Colonic mucosa (tissue), 4 donors: ENCODE data around the gene C1QC. TPM values are rescaled to one million over a fixed set of nuclear protein-coding genes. Genes with fewer than 3 reads are reported as not detected.

Experiments
- DNase-seq: peaks from one replicate; pipeline ENCODE4 v3.0.0-alpha.2; 2020
- H3K27ac ChIP-seq: fragments of 200-600 bp; one replicate; pipeline ENCODE4 v1.8.0; 2021
- H3K27me3 ChIP-seq: fragments of 200-600 bp; one replicate; pipeline ENCODE4 v1.8.0; 2021
- H3K36me3 ChIP-seq: fragments of 200-600 bp; one replicate; pipeline ENCODE4 v1.8.0; 2021
- H3K4me1 ChIP-seq: fragments of 200-600 bp; one replicate; pipeline ENCODE4 v1.8.0; 2021; ENCODE audit warnings: mild to moderate bottlenecking
- H3K4me3 ChIP-seq: fragments of 200-600 bp; one replicate; pipeline ENCODE4 v1.8.0; 2021
- H3K9ac ChIP-seq, 2 donors: one replicate each; pipeline ENCODE4 v1.7.0; 2013; ENCODE audit warnings: control low read depth in 2 of 2, low read depth in 2 of 2, low read length in 2 of 2
- H3K9me3 ChIP-seq: fragments of 200-600 bp; one replicate; pipeline ENCODE4 v1.8.0; 2021
- CTCF ChIP-seq: fragments of 200-600 bp; IDR thresholded peaks from one replicate; pipeline ENCODE4 v1.8.0; 2022; ENCODE audit warnings: antibody characterized with exemption, mild to moderate bottlenecking
- intact Hi-C: fragments of 100-400 bp; cut with DNase I; formaldehyde crosslinking; loops from one replicate; pipeline ENCODE4 v1.14.1; 2022
- total RNA-seq, 2 donors: library from RNA; stranded (reverse); fragmentation: NEBNext Ultra II Directional in 1 of 2; extraction: Animal tissue kit (Norgen Biotek cat#: 25700) in 1 of 2; gene quantifications; one replicate each; pipeline ENCODE4 v1.2.1, GENCODE V29; 2021
- donor health status: healthy.
- donor health status: DM: no; HTN: no; CAD: no.
- donor health status: DM: no; HTN: no; CAD: no.

C1QC gene
- total RNA-seq, 2 donors from 2014 or later: 45.4 to 80.9 TPM

- Histone ChIP-seq H3K4me3 (no peak overlapping the region), H3K4me1 (no peaks in the 10 kb centered on the region), H3K27me3 (no peaks in the 10 kb centered on the region), H3K36me3 (no peaks in the 10 kb centered on the region), H3K9me3 (no peaks in the 10 kb centered on the region), H3K9ac (no peak overlapping the region), H3K27ac (no peak overlapping the region)
- TF ChIP-seq CTCF: no peak
- no peak for DNase-seq
- intact Hi-C loops: no loop called here
Measured at GRCh38 chr1:22635436-22635835, 8.0 kb upstream of the C1QC start.

- intact Hi-C loops: no loop called here
- H3K27me3 ChIP-seq: no peaks in the 10 kb centered on the region
- peak; percentile 33 for DNase-seq
Measured at GRCh38 chr1:22636353-22636752, 7.1 kb upstream of the C1QC start, which contains the start of gene C1QA. Gene C1QA, plus strand, starts transcription at chr1:22636628. Its CDS starts 989 bp downstream, at chr1:22637617.

GRCh38 chr1:22636927-22637326, 6.5 kb upstream of the C1QC start:
- Histone ChIP-seq H3K27me3 (no peaks in the 10 kb centered on the region), H3K36me3 (no peaks in the 10 kb centered on the region), H3K4me3 (peak overlapping the region; percentile 9), H3K27ac (no peak overlapping the region), H3K9ac (no peak overlapping the region), H3K9me3 (no peaks in the 10 kb centered on the region), H3K4me1 (no peaks in the 10 kb centered on the region)
- TF ChIP-seq CTCF: no peak
- intact Hi-C loops: no loop called here
- no peak for DNase-seq

More at GRCh38 chr1:22636353-22636752, 7.1 kb upstream of the C1QC start, which contains the start of gene C1QA:
- H3K4me3 ChIP-seq: peak within 1 kb of the TSS; percentile 9
- H3K27ac ChIP-seq: no peak within 1 kb of the TSS
- no peaks in the 10 kb centered on the region for H3K36me3 ChIP-seq
- no peaks in the 10 kb centered on the region for H3K9me3 ChIP-seq
- H3K9ac ChIP-seq: no peak within 1 kb of the TSS
- no peaks in the 10 kb centered on the region for H3K4me1 ChIP-seq
- no peak for TF ChIP-seq CTCF

GRCh38 chr1:22637907-22638445, 5.5 kb upstream of the C1QC start:
- no peaks in the 10 kb centered on the region for H3K4me1 ChIP-seq
- no peak overlapping the region for H3K27ac ChIP-seq
- no peaks in the 10 kb centered on the region for H3K36me3 ChIP-seq
- intact Hi-C loops: no loop called here
- no peak overlapping the region for H3K9ac ChIP-seq
- H3K9me3 ChIP-seq: no peaks in the 10 kb centered on the region
- H3K4me3 ChIP-seq: no peak overlapping the region
- DNase-seq: no peak
- no peaks in the 10 kb centered on the region for H3K27me3 ChIP-seq
- TF ChIP-seq CTCF: no peak

- Histone ChIP-seq H3K9me3 (no peaks in the 10 kb centered on the region), H3K36me3 (no peaks in the 10 kb centered on the region), H3K27ac (no peak overlapping the region), H3K9ac (no peak overlapping the region), H3K27me3 (no peaks in the 10 kb centered on the region), H3K4me3 (no peak overlapping the region), H3K4me1 (no peaks in the 10 kb centered on the region)
- no peak for DNase-seq
- intact Hi-C loops: no loop called here
- TF ChIP-seq CTCF: no peak
Measured at GRCh38 chr1:22638476-22639234, 4.8 kb upstream of the C1QC start.
